Hepatocyte (in vitro differentiated cells): Measurements from ENCODE around the gene PRPF8.
"Not testable (repeated sequence)": the region's sequence is repeated elsewhere in the genome, so short reads cannot be mapped to it uniquely, and the experiment has no call there.

Source experiments
- CTCF ChIP-seq: fragments of 200-600 bp; sonication (generic); IDR thresholded peaks from 2 replicates; pipeline ENCODE4 v1.5.1; 2016; ENCODE audit warnings: antibody characterized with exemption, mild to moderate bottlenecking; ENCODE audit not compliant: poor library complexity
- EZH2 ChIP-seq: fragments of 200-600 bp; sonication (generic); IDR thresholded peaks from 2 replicates; pipeline ENCODE4 v1.6.1; 2016; ENCODE audit warnings: antibody characterized with exemption, mild to moderate bottlenecking, borderline replicate concordance
- EZH2phosphoT487 ChIP-seq: fragments of 200-600 bp; sonication (generic); IDR thresholded peaks from one replicate; pipeline ENCODE4 v1.6.1; 2018; ENCODE audit warnings: antibody characterized with exemption, mild to moderate bottlenecking, low read depth, moderate library complexity; ENCODE audit not compliant: unreplicated experiment, severe bottlenecking

- TF ChIP-seq CTCF, EZH2, EZH2phosphoT487: not testable (repeated sequence)
Measured at GRCh38 chr17:1699891-1700290, 15.2 kb upstream of the PRPF8 start.
